PFSK-1 (cell line): ENCODE results near the gene GAS2L2.

Experiments used
- POLR2AphosphoS5 ChIP-seq: IDR thresholded peaks from 2 replicates; pipeline ENCODE4 v1.6.1; 2012; ENCODE audit warnings: low read depth, mild to moderate bottlenecking, control low read depth, low read length, moderate library complexity
- REST ChIP-seq, 2 experiments: IDR thresholded peaks; 2 replicates each; pipeline versions ENCODE4 v1.6.1 to v1.8.0; 2011 to 2012; ENCODE audit warnings: low read depth in 2 of 2, low read length in 2 of 2, control low read depth in 1 of 2, inconsistent platforms in 1 of 2, mild to moderate bottlenecking in 1 of 2, moderate library complexity in 1 of 2; ENCODE audit not compliant: insufficient read depth in 1 of 2
- TAF1 ChIP-seq: IDR thresholded peaks from 2 replicates; pipeline ENCODE4 v1.6.1; 2012; ENCODE audit warnings: low read length, control low read depth, borderline replicate concordance; ENCODE audit not compliant: insufficient read depth

- TF ChIP-seq REST (IDR thresholded peaks at IDR 0.05; ENCODE audit: insufficient read depth in 1 of 2, low read depth in 2 of 2, low read length in 2 of 2) (no peak), POLR2AphosphoS5 (no peak), TAF1 (no peak)
Measured at GRCh38 chr17:35763767-35764122, 10.7 kb upstream of the GAS2L2 start.
